ENCODE measurements around the gene DOK4. TPM values are rescaled to one million over a fixed set of nuclear protein-coding genes. Genes with fewer than 3 reads are reported as not detected.

Gene DOK4
- total and polyA plus RNA-seq, 12 donors: 3.6 to 10.7 (median 8.0) TPM

DNA sequence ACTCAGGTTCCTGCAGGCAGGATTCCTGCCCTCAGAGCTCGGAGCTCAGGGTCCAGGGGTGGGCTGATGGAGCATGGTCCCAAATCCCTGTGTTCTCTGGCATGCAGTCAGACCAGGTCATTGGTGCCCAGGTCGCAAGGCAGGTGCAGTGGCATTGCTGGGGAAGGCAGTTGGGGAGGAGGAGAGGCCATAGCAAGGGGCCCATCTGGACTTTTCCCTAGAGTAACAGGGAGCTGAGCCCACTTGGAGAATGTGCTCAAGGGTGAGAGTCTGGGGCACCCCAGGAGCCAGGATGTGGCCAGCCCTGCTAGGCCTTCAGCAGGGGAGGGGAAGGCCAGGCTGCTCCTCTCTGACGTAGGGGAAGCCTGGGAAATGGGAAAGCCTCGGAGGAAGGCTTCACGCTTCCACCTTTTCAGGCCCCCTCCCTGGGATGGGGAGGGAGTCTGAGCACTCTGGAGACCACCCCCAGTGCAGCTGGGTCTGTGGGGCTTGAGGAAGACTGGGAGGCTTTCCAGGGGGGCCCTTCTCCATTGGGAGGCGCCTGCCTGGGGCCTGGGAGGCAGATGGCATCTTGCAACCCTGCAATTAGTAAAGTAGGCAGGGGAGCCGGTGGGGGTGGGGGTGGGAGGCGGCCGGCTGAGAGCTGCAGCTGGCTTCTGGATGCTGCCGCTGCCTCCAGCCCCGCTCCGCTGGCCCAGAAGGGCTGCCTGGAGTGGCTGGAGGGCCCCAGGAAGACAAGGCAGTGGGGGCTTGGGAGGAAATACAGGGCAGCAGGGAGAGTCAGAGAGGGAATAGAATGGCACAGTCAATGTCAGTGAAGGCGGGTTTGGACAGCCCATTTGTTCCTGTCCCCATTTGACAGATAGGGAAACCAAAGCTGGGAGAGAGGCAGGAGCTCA, 21.1 kb upstream of the DOK4 start:
- WGBS, 2 donors: 67 to 68% methylated on average over 13 of the region's 13 CpGs
- ATAC-seq (peak in 5 of 8 donors; percentile 10 to 82 (median 21)), DNase-seq (no peak)
- Histone ChIP-seq H3K4me1 (peaks cover 0 to 22% (median 5%) of the 10 kb centered on the region in 9 donors), H3K4me3 (no peak overlapping the region), H3K9me3 (no peaks in the 10 kb centered on the region), H3K36me3 (peaks cover 0 to 10% (median 0%) of the 10 kb centered on the region in 9 donors), H3K27me3 (no peaks in the 10 kb centered on the region), H3K27ac (peak overlapping the region in 2 of 10 donors; percentile 1 to 16)
- TF ChIP-seq CTCF (IDR thresholded peaks at IDR 0.05): no peak
- intact Hi-C loops (cut with DNase I): no loop called here

GRCh38 chr16:57505169-57505568, 18.9 kb upstream of the DOK4 start:
- ATAC-seq (no peak), DNase-seq (no peak)
- no peaks in the 10 kb centered on the region for H3K27me3 ChIP-seq
- no peak overlapping the region for H3K4me3 ChIP-seq
- 81 to 86% methylated on average over 6 of the region's 6 CpGs for WGBS, 2 donors
- no peaks in the 10 kb centered on the region for H3K36me3 ChIP-seq
- no peak overlapping the region for H3K27ac ChIP-seq
- no peaks in the 10 kb centered on the region for H3K9me3 ChIP-seq
- intact Hi-C loops (cut with DNase I): no loop called here
- no peak for TF ChIP-seq CTCF (IDR thresholded peaks at IDR 0.05)
- peaks cover 0 to 18% (median 3%) of the 10 kb centered on the region in 9 donors for H3K4me1 ChIP-seq

DNA sequence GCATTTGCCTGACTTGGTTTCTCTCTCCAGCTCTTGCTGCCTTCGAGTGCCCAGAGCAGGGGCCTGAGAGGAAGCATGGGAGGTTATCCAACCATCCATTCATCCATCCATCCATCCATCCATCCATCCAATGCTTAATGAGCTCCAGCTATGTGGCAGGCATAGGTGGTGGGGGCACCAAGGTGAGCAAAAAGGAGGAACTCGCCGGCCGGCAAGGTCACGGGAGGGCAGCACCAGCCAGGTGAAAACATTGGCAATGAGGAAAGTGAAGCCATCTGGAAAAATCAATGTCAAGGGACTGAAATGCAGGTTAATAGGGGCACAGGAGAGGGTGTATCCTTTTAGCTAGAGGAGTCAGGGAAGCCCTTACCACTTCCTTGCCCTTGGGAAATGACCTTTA, 18.2 kb upstream of the DOK4 start:
- Histone ChIP-seq H3K4me3 (no peak overlapping the region), H3K4me1 (peaks cover 0 to 13% (median 0%) of the 10 kb centered on the region in 9 donors), H3K36me3 (no peaks in the 10 kb centered on the region), H3K27ac (no peak overlapping the region), H3K27me3 (no peaks in the 10 kb centered on the region), H3K9me3 (no peaks in the 10 kb centered on the region)
- intact Hi-C loops (cut with DNase I): no loop called here
- ATAC-seq (no peak), DNase-seq (no peak)
- WGBS, 2 donors: 88 to 92% methylated on average over 5 of the region's 5 CpGs
- TF ChIP-seq CTCF (IDR thresholded peaks at IDR 0.05): no peak

GRCh38 chr16:57504001-57504400, 17.7 kb upstream of the DOK4 start:
- Histone ChIP-seq H3K4me1 (peaks cover 0 to 13% (median 0%) of the 10 kb centered on the region in 9 donors), H3K36me3 (no peaks in the 10 kb centered on the region), H3K9me3 (no peaks in the 10 kb centered on the region), H3K27ac (no peak overlapping the region), H3K4me3 (no peak overlapping the region), H3K27me3 (no peaks in the 10 kb centered on the region)
- no peak for TF ChIP-seq CTCF (IDR thresholded peaks at IDR 0.05)
- ATAC-seq (no peak), DNase-seq (no peak)
- 52 to 65% methylated on average over 6 of the region's 6 CpGs for WGBS, 2 donors
- intact Hi-C loops (cut with DNase I): no loop called here

All from heart right ventricle (tissue), 16 donors.